B cell (primary cell): ENCODE results near the gene PGLYRP1. TPM values are rescaled to one million over a fixed set of nuclear protein-coding genes. Genes with fewer than 3 reads are reported as not detected.

Experiments
- polyA plus RNA-seq: library from polyadenylated mRNA; depleted of rRNA; stranded (reverse); fragments of >200 nt; gene quantifications from 2 replicates; pipeline ENCODE4 v1.2.3, GENCODE V29; 2012
- small RNA-seq: library from RNA; depleted of rRNA; stranded (forward); fragments of <200 nt; gene quantifications from one replicate; pipeline ENCODE3, GENCODE V24; 2012; ENCODE audit warnings: low replicate concordance, low read depth; ENCODE audit not compliant: insufficient read length
- total RNA-seq, 2 donors: library from RNA; stranded (reverse); fragments of 120-200 nt in 1 of 2; gene quantifications; 1 replicate in 1 of 2; 2 replicates in 1 of 2; pipeline versions ENCODE4 v1.2.3 to v1.2.4, GENCODE V29; 2013 to 2022

Gene PGLYRP1
- total and polyA plus RNA-seq, 2 donors (not counting 1 experiment from before 2014, with no cell fraction given): not detected

Small RNA genes within 50 kb of the gene (small RNA-seq; reads per million reads assigned to genes)
- not detected for gene MIR769

Other genes with a start within 250 kb of the PGLYRP1 start
- gene DMPK, start 240.6 kb downstream of the PGLYRP1 start, total RNA-seq: 58.3 and 63.0 TPM in 2 replicates
- gene DMPK, start 240.6 kb downstream of the PGLYRP1 start, polyA plus RNA-seq: 28.7 and 41.1 TPM in 2 replicates
- 86.4 and 91.2 TPM in 2 replicates for gene DMWD, start 230.2 kb downstream of the PGLYRP1 start, total RNA-seq
- 22.5 and 25.1 TPM in 2 replicates for gene DMWD, start 230.2 kb downstream of the PGLYRP1 start, polyA plus RNA-seq
- gene RSPH6A, start 207.7 kb downstream of the PGLYRP1 start, total RNA-seq: 0.62 and 0.73 TPM in 2 replicates
- 0.03 TPM in 1 of 2 replicates, not detected in the other for gene RSPH6A, start 207.7 kb downstream of the PGLYRP1 start, polyA plus RNA-seq
- 131 and 138 TPM in 2 replicates for gene SYMPK, start 159.9 kb downstream of the PGLYRP1 start, total RNA-seq
- gene SYMPK, start 159.9 kb downstream of the PGLYRP1 start, polyA plus RNA-seq: 107 and 119 TPM in 2 replicates
- not detected in 2 replicates for gene FOXA3, start 158.7 kb downstream of the PGLYRP1 start, total RNA-seq
- gene FOXA3, start 158.7 kb downstream of the PGLYRP1 start, polyA plus RNA-seq: not detected in 2 replicates
- 32.9 and 33.9 TPM in 2 replicates for gene IRF2BP1, start 136.9 kb downstream of the PGLYRP1 start, total RNA-seq
- gene IRF2BP1, start 136.9 kb downstream of the PGLYRP1 start, polyA plus RNA-seq: 10.9 and 14.9 TPM in 2 replicates
- 10.7 and 12.1 TPM in 2 replicates for gene MYPOP, start 120.4 kb downstream of the PGLYRP1 start, total RNA-seq
- gene MYPOP, start 120.4 kb downstream of the PGLYRP1 start, polyA plus RNA-seq: 5.1 and 5.7 TPM in 2 replicates
- not detected in 2 replicates for gene NANOS2, start 108.3 kb downstream of the PGLYRP1 start, total RNA-seq
- gene NANOS2, start 108.3 kb downstream of the PGLYRP1 start, polyA plus RNA-seq: not detected in 2 replicates
- gene NOVA2, start 49.2 kb downstream of the PGLYRP1 start, total RNA-seq: 0.19 TPM in 1 of 2 replicates, not detected in the other
- gene NOVA2, start 49.2 kb downstream of the PGLYRP1 start, polyA plus RNA-seq: not detected in 2 replicates
- 30.1 and 37.0 TPM in 2 replicates for gene CCDC61, start 27.6 kb downstream of the PGLYRP1 start, total RNA-seq
- 16.1 and 20.6 TPM in 2 replicates for gene CCDC61, start 27.6 kb downstream of the PGLYRP1 start, polyA plus RNA-seq
- not detected in 2 replicates for gene IGFL4, start 17.9 kb upstream of the PGLYRP1 start, total RNA-seq
- gene IGFL4, start 17.9 kb upstream of the PGLYRP1 start, polyA plus RNA-seq: not detected in 2 replicates
- gene IGFL3, start 101.6 kb upstream of the PGLYRP1 start, total RNA-seq: not detected in 2 replicates
- gene IGFL3, start 101.6 kb upstream of the PGLYRP1 start, polyA plus RNA-seq: not detected in 2 replicates
- gene IGFL2, start 125.2 kb upstream of the PGLYRP1 start, total RNA-seq: not detected in 2 replicates
- not detected in 2 replicates for gene IGFL2, start 125.2 kb upstream of the PGLYRP1 start, polyA plus RNA-seq
- not detected in 2 replicates for gene IGFL1, start 206.7 kb upstream of the PGLYRP1 start, total RNA-seq
- 0.15 TPM in 1 of 2 replicates, not detected in the other for gene IGFL1, start 206.7 kb upstream of the PGLYRP1 start, polyA plus RNA-seq